ENCODE measurements around the gene ATP6V0B. TPM values are rescaled to one million over a fixed set of nuclear protein-coding genes. Genes with fewer than 3 reads are reported as not detected.

ATP6V0B gene
- total and polyA plus RNA-seq, 9 of the 15 experiments (the other 6 are each of a cell fraction or from before 2014, with no cell fraction given): 137 to 328 (median 220) TPM

- no peak for ATAC-seq
- Histone ChIP-seq H3K4me1 (replicated peaks in 1 of 2; ENCODE audit: control insufficient read depth in 2 of 2, insufficient read depth in 2 of 2, low read length in 2 of 2) (peaks cover 12 to 32% of the 10 kb centered on the region in 2 experiments; a peak in 4 of 5 replicates), H2AFZ (ENCODE audit: low read depth, low read length) (peak within 1 kb of the TSS; percentile 65), H3K27me3 (ENCODE audit: control insufficient read depth in 2 of 2, insufficient read depth in 2 of 2, low read length in 2 of 2) (no peaks in the 10 kb centered on the region), H3K9ac (ENCODE audit: insufficient read depth in 1 of 2, low read depth in 2 of 2, low read length in 2 of 2) (0 out of 4 replicates have a peak within 1 kb of the TSS, but pooled peaks of 1 of the 2 experiments have one; percentile 29), H3K27ac (ENCODE audit: extremely low read depth, low read depth, low read length) (no peak within 1 kb of the TSS), H4K20me1 (replicated peaks; ENCODE audit: control insufficient read depth, insufficient read depth, low read length) (0 out of 2 replicates have a peak, but pooled peaks cover 3% of the 10 kb centered on the region), H3K79me2 (ENCODE audit: control insufficient read depth, insufficient read depth, low read length) (no peaks in the 10 kb centered on the region), H3K9me3 (replicated peaks; ENCODE audit: control insufficient read depth, insufficient read depth, low read depth, low read length) (no peaks in the 10 kb centered on the region), H3K36me3 (ENCODE audit: control insufficient read depth, insufficient read depth, low read length) (peaks cover 4% of the 10 kb centered on the region; the same call in 2 of the 3 replicates), H3K4me2 (ENCODE audit: insufficient read depth, low read length) (peak within 1 kb of the TSS; percentile 37; the same call in 1 of the 2 replicates), H3K4me3 (no peak within 1 kb of the TSS), H3K9me1 (ENCODE audit: control insufficient read depth, insufficient read depth, low read length) (peaks cover 5% of the 10 kb centered on the region)
- CTCF ChIA-PET (ENCODE audit: low intra/inter-chr PET ratio): interaction anchor here (1.8 to 4.7 kb wide), 4 partner anchors 13 to 706 kb away, joined by 7 to 79 read pairs (median 32); partner anchors contain the start of genes IPO13 and PTPRF
- WGBS (ENCODE audit: insufficient coverage, low coverage, missing lambda C conversion rate): 51% methylated on average over 32 of the region's 42 CpGs
- BruUV-seq (replicated peaks): no TSS peak
- POLR2A ChIA-PET: interaction anchor here (1.0 to 2.1 kb wide), 3 partner anchors 10 to 168 kb away, joined by 3 to 10 read pairs (median 4); no protein-coding TSS in a partner anchor
- no peak for DNase-seq (ENCODE audit: extremely low read depth in 1 of 4, low spot score in 3 of 4)
- TF ChIP-seq POLR2G (IDR thresholded peaks at IDR 0.05; ENCODE audit: low read depth, low read length) (peak; percentile 60), LEF1 (IDR thresholded peaks at IDR 0.05) (no peak), YBX1 (IDR thresholded peaks at IDR 0.05) (no peak), PCBP1 (IDR thresholded peaks at IDR 0.05; ENCODE audit: low read depth, low read length, poor library complexity, severe bottlenecking) (peak; percentile 62), ARID3B (CRISPR knock-in tag; IDR thresholded peaks at IDR 0.05; ENCODE audit: borderline replicate concordance) (no peak), FIP1L1 (IDR thresholded peaks at IDR 0.05; ENCODE audit: low read depth, low read length, poor library complexity, severe bottlenecking) (peak; percentile 17), RBM22 (IDR thresholded peaks at IDR 0.05; ENCODE audit: low read depth, low read length, poor library complexity, severe bottlenecking) (peak; percentile 51)
- intact Hi-C loops (cut with micrococcal nuclease) (loop anchor here (1.0 to 5.0 kb wide), 5 partner anchors 86 to 706 kb away; no protein-coding TSS in a partner anchor), in situ Hi-C loops (cut with MboI) (loop anchor here (5.0 to 10.0 kb wide), 2 partner anchors 161 to 699 kb away; no protein-coding TSS in a partner anchor)
- FAIRE-seq: no peak
These were observed 41.2 kb upstream of the ATP6V0B start, which contains the start of gene ARTN for GRCh38 chr1:43933386-43934100. TSS of gene ARTN (plus strand) at chr1:43933801. CDS start at chr1:43935657, 1,856 bp downstream.

All from K562 (cell line).